ENCODE measurements around the gene LDLRAP1. TPM values are rescaled to one million over a fixed set of nuclear protein-coding genes. Genes with fewer than 3 reads are reported as not detected.

The LDLRAP1 gene
- total RNA-seq, 4 donors from 2014 or later = 12.6 to 21.2 (median 16.3) TPM

- intact Hi-C loops (cut with DNase I) = no loop called here
- TF ChIP-seq EP300 (IDR thresholded peaks at IDR 0.05) = no peak
- no peak for TF ChIP-seq POLR2AphosphoS5 (IDR thresholded peaks at IDR 0.05)
- no peak for TF ChIP-seq POLR2A (IDR thresholded peaks at IDR 0.05; ENCODE audit: low read depth)
- TF ChIP-seq CTCF (IDR thresholded peaks at IDR 0.05) = no peak
- no peaks in the 10 kb centered on the region for H3K36me3 ChIP-seq
Observed at GRCh38 chr1:25537153-25537831, 6.1 kb upstream of the LDLRAP1 start.

GRCh38 chr1:25538191-25538767 lies 5.1 kb upstream of the LDLRAP1 start:
- WGBS = 89% methylated on average over 4 of the region's 4 CpGs
- intact Hi-C loops (cut with DNase I) = no loop called here

More at GRCh38 chr1:25537153-25537831, 6.1 kb upstream of the LDLRAP1 start:
- 50% methylated on average over 6 of the region's 7 CpGs for WGBS
- no peaks in the 10 kb centered on the region for H3K27me3 ChIP-seq
- H3K9me3 ChIP-seq = no peaks in the 10 kb centered on the region
- no peak for DNase-seq (ENCODE audit: extremely low spot score)
- no peak overlapping the region for H3K4me3 ChIP-seq
- H3K4me1 ChIP-seq = peaks cover 0 to 3% (median 0%) of the 10 kb centered on the region in 4 donors
- H3K27ac ChIP-seq (replicated peaks in 1 of 4) = no peak overlapping the region

GRCh38 chr1:25540750-25541342 lies 2.6 kb upstream of the LDLRAP1 start:
- Histone ChIP-seq H3K27me3 (no peaks in the 10 kb centered on the region), H3K27ac (replicated peaks in 1 of 4) (no peak overlapping the region), H3K4me1 (peaks cover 16 to 30% (median 24%) of the 10 kb centered on the region in 4 donors), H3K4me3 (no peak overlapping the region), H3K36me3 (no peaks in the 10 kb centered on the region), H3K9me3 (no peaks in the 10 kb centered on the region)
- no peak for DNase-seq (ENCODE audit: extremely low spot score)
- 90% methylated on average over 13 of the region's 13 CpGs for WGBS
- intact Hi-C loops (cut with DNase I) = no loop called here
- TF ChIP-seq EP300 (IDR thresholded peaks at IDR 0.05) = no peak
- no peak for TF ChIP-seq POLR2A (IDR thresholded peaks at IDR 0.05; ENCODE audit: low read depth)
- no peak for TF ChIP-seq CTCF (IDR thresholded peaks at IDR 0.05)
- TF ChIP-seq POLR2AphosphoS5 (IDR thresholded peaks at IDR 0.05) = no peak

More at GRCh38 chr1:25538191-25538767, 5.1 kb upstream of the LDLRAP1 start:
- Histone ChIP-seq H3K4me1 (peaks cover 3 to 9% (median 4%) of the 10 kb centered on the region in 4 donors), H3K9me3 (no peaks in the 10 kb centered on the region), H3K27ac (replicated peaks in 1 of 4) (no peak overlapping the region), H3K36me3 (no peaks in the 10 kb centered on the region), H3K4me3 (no peak overlapping the region), H3K27me3 (no peaks in the 10 kb centered on the region)
- DNase-seq (ENCODE audit: extremely low spot score) = no peak
- no peak for TF ChIP-seq CTCF (IDR thresholded peaks at IDR 0.05)
- TF ChIP-seq POLR2A (IDR thresholded peaks at IDR 0.05; ENCODE audit: low read depth) = no peak
- TF ChIP-seq EP300 (IDR thresholded peaks at IDR 0.05) = no peak

- no peaks in the 10 kb centered on the region for H3K36me3 ChIP-seq
- no peaks in the 10 kb centered on the region for H3K27me3 ChIP-seq
- TF ChIP-seq CTCF (IDR thresholded peaks at IDR 0.05) (no peak), POLR2A (IDR thresholded peaks at IDR 0.05; ENCODE audit: low read depth) (no peak), EP300 (IDR thresholded peaks at IDR 0.05) (no peak), POLR2AphosphoS5 (IDR thresholded peaks at IDR 0.05) (no peak)
- H3K27ac ChIP-seq (replicated peaks in 1 of 4) = no peak overlapping the region
- intact Hi-C loops (cut with DNase I) = no loop called here
- DNase-seq (ENCODE audit: extremely low spot score) = no peak
- H3K9me3 ChIP-seq = no peaks in the 10 kb centered on the region
- H3K4me3 ChIP-seq = no peak overlapping the region
- WGBS = 100% methylated on average over 1 of the region's 1 CpG
- peaks cover 22 to 34% (median 28%) of the 10 kb centered on the region in 4 donors for H3K4me1 ChIP-seq
Observed at GRCh38 chr1:25541425-25541824, 2.0 kb upstream of the LDLRAP1 start.
